ENCODE results near the gene DENND4C.

Gene DENND4C

GRCh38 chr9:19416143-19416542, 185.7 kb downstream of the DENND4C start:
- no peak for DNase-seq (ENCODE audit: low spot score)
- TF ChIP-seq CTCF (IDR thresholded peaks at IDR 0.05; ENCODE audit: extremely low read depth, missing control alignments), result no peak

GRCh38 chr9:19420877-19421276, 190.4 kb downstream of the DENND4C start:
- TF ChIP-seq CTCF (IDR thresholded peaks at IDR 0.05; ENCODE audit: extremely low read depth, missing control alignments), result no peak
- DNase-seq (ENCODE audit: low spot score), result no peak
